Ascending aorta (tissue), 2 donors: ENCODE data around the gene HBS1L. TPM values are rescaled to one million over a fixed set of nuclear protein-coding genes. Genes with fewer than 3 reads are reported as not detected.

ENCODE experiments used
- DNase-seq, 2 donors: peaks; one replicate each; pipeline ENCODE4 v3.0.0-alpha.2; 2019; ENCODE audit warnings: low spot score in 2 of 2
- H3K27ac ChIP-seq, 2 donors: fragments of 200-600 bp; sonication (generic); one replicate each; pipeline ENCODE4 v1.5.1; 2016 to 2017; ENCODE audit warnings: mild to moderate bottlenecking in 1 of 2
- H3K27me3 ChIP-seq: fragments of 200-600 bp; sonication (generic); one replicate; pipeline ENCODE4 v1.5.1; 2017
- H3K36me3 ChIP-seq, 2 donors: fragments of 200-600 bp; sonication (generic); one replicate each; pipeline ENCODE4 v1.5.1; 2016
- H3K4me1 ChIP-seq, 2 donors: fragments of 200-600 bp; sonication (generic); one replicate each; pipeline ENCODE4 v1.5.1; 2016 to 2017; ENCODE audit warnings: mild to moderate bottlenecking in 1 of 2
- H3K4me3 ChIP-seq, 2 donors: fragments of 200-600 bp; sonication (generic); one replicate each; pipeline ENCODE4 v1.5.1; 2016 to 2017; ENCODE audit warnings: mild to moderate bottlenecking in 1 of 2
- H3K9me3 ChIP-seq, 2 donors: fragments of 200-600 bp; sonication (generic); one replicate each; pipeline ENCODE4 v1.5.1; 2016
- CTCF ChIP-seq, 3 experiments: fragments of 200-600 bp in 2 of 3; fragments of 450-650 bp in 1 of 3; sonication (generic) in 2 of 3; IDR thresholded peaks; one replicate each; pipeline ENCODE4 v1.5.1; 2016 to 2019; ENCODE audit warnings: antibody characterized with exemption in 3 of 3, mild to moderate bottlenecking in 1 of 3, moderate library complexity in 1 of 3
- intact Hi-C: fragments of 100-400 bp; cut with DNase I; formaldehyde crosslinking; loops from one replicate; pipeline ENCODE4 v1.15.1; 2023
- total RNA-seq: library from RNA; depleted of rRNA; stranded (reverse); fragments of >200 nt; gene quantifications from one replicate; pipeline ENCODE4 v1.1.0, GENCODE V29; 2016

Gene HBS1L
- total RNA-seq, 1 donor from 2014 or later = 9.8 TPM

DNA sequence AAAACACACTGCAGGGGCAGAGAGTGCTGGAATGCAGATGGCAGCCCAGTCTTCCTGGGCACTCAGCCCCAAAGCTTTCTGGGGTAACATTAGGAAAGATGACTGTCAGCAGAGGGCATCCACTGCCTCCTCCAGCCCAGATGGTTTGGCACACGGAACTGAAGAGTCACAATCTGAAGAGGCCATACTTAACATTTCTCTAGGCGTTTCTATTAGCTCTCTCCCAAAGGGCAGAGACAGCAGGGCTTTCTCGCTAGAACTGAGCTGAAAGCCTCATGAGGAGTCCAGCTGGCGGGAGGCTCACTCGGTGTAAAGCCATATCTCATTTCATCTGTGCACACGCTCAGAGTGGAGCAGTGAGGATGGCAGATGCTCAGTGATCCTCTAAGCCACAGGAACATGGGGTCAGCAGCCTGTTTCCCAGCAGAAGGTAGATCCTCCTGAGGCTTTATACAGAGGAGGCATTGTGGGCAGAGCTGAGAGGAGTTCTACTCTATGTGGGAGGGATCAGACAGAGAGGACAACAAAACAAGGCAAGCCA, 132.8 kb downstream of the HBS1L start:
- Histone ChIP-seq H3K9me3 (no peaks in the 10 kb centered on the region), H3K4me3 (no peak overlapping the region), H3K27me3 (no peaks in the 10 kb centered on the region), H3K4me1 (no peaks in the 10 kb centered on the region), H3K27ac (no peak overlapping the region), H3K36me3 (no peaks in the 10 kb centered on the region)
- DNase-seq = no peak
- intact Hi-C loops = no loop called here
- no peak for TF ChIP-seq CTCF (IDR thresholded peaks at IDR 0.05)

DNA sequence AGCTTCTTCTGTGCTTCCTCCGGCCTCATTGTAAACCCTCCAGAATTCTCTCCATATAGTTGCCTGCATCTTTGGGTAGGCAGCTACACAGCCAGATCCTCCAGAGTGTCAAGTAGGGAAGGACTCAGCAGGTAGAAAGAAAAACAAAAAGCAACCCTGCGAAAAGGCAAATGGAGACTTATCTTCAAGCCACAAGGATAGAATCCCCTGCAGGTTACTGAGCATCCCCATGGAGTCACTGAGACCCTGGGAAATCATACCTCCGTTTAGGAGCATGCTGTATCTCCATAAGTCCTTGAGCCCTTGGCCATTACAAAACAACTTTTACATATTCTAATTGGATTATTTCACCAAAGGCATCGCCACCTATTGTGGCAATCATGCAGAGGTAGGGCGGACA, 133.3 kb downstream of the HBS1L start:
- DNase-seq = no peak
- Histone ChIP-seq H3K9me3 (no peaks in the 10 kb centered on the region), H3K36me3 (no peaks in the 10 kb centered on the region), H3K27ac (no peak overlapping the region), H3K4me3 (no peak overlapping the region), H3K4me1 (no peaks in the 10 kb centered on the region), H3K27me3 (no peaks in the 10 kb centered on the region)
- no peak for TF ChIP-seq CTCF (IDR thresholded peaks at IDR 0.05)
- intact Hi-C loops = no loop called here

DNA sequence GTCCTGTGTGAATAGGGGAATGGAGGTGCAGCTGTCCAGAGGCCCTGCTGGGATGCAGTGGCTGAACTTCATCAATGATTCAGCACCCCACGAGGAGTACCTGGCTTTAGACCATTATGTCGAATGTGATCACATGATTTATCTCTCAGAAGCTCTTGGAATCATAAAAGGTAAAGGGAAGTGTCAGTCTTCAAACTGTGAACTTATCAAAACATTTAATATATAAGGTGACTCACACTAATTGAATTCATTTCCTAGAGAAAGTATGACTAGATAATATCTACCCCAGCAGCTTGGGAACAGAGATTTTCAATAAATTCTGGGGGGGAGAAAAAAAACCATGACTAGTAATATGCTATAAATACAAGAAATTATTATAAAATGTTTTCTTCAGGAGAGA, 134.2 kb downstream of the HBS1L start:
- Histone ChIP-seq H3K4me3 (no peak overlapping the region), H3K4me1 (no peaks in the 10 kb centered on the region), H3K27me3 (no peaks in the 10 kb centered on the region), H3K36me3 (no peaks in the 10 kb centered on the region), H3K9me3 (no peaks in the 10 kb centered on the region), H3K27ac (no peak overlapping the region)
- intact Hi-C loops = no loop called here
- no peak for TF ChIP-seq CTCF (IDR thresholded peaks at IDR 0.05)
- no peak for DNase-seq

- H3K27me3 ChIP-seq = no peaks in the 10 kb centered on the region
- no peak for DNase-seq
- H3K9me3 ChIP-seq = no peaks in the 10 kb centered on the region
- no peaks in the 10 kb centered on the region for H3K36me3 ChIP-seq
- no peaks in the 10 kb centered on the region for H3K4me1 ChIP-seq
- intact Hi-C loops = no loop called here
- no peak overlapping the region for H3K4me3 ChIP-seq
- H3K27ac ChIP-seq = no peak overlapping the region
- no peak for TF ChIP-seq CTCF (IDR thresholded peaks at IDR 0.05)
These were observed 136.1 kb downstream of the HBS1L start for GRCh38 chr6:134918418-134918961.

DNA sequence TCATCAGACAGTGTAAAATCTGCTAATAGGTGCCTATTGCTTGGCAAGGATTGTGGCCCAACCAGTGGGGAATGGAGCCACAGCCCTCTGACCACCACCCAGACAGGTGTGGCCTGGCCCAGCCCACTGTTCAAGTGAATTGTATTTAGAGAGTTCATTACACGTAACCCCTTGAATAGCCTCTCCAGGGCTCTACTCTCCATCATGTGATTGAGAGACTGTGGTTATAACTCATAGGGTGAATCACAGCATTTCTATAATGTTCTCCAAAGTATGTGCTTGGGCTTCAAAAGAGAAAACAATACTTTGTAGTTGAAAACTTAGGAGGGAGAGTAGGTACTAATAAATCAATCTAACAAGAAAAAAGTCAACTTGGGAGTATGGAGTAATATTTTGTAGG, 143.1 kb downstream of the HBS1L start:
- no peak for TF ChIP-seq CTCF (IDR thresholded peaks at IDR 0.05)
- intact Hi-C loops = no loop called here
- no peaks in the 10 kb centered on the region for H3K9me3 ChIP-seq
- H3K4me1 ChIP-seq = no peaks in the 10 kb centered on the region
- H3K4me3 ChIP-seq = no peak overlapping the region
- H3K27ac ChIP-seq = no peak overlapping the region
- no peak for DNase-seq
- no peaks in the 10 kb centered on the region for H3K36me3 ChIP-seq
- no peaks in the 10 kb centered on the region for H3K27me3 ChIP-seq

DNA sequence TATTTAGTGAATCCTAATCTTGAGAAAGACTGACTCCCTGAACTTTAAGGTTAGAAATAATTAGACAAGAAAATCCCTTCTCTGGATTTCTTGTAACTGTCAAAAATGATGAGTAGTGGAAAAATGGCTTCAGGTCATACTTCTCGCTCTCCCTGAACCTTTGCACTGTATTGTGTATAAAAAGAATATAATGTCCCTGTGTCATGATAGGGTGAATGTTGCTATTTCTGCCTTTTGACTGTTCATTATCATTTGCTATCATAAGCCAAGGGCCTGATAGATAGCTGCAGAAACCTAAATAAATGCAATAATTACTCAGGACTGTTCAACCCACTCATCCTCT, 144.1 kb downstream of the HBS1L start:
- Histone ChIP-seq H3K4me1 (no peaks in the 10 kb centered on the region), H3K4me3 (no peak overlapping the region), H3K9me3 (no peaks in the 10 kb centered on the region), H3K27ac (no peak overlapping the region), H3K27me3 (no peaks in the 10 kb centered on the region), H3K36me3 (no peaks in the 10 kb centered on the region)
- intact Hi-C loops = no loop called here
- TF ChIP-seq CTCF (IDR thresholded peaks at IDR 0.05) = no peak
- DNase-seq = no peak
